Right lobe of liver (tissue), 6 donors: ENCODE measurements around the gene ANKS1B. TPM values are rescaled to one million over a fixed set of nuclear protein-coding genes. Genes with fewer than 3 reads are reported as not detected.

Experiments
- ATAC-seq, 4 donors: fragments of 200-7000 bp; cut with Tn5 transposase; one replicate each; pipeline ENCODE4 v1.9.1; 2020; ENCODE audit warnings: mild to moderate bottlenecking in 4 of 4, moderate library complexity in 4 of 4
- DNase-seq, 3 donors: peaks; one replicate each; pipeline ENCODE4 v3.0.0-alpha.2; 2020
- H3K27ac ChIP-seq, 3 donors: fragments of 200-600 bp; one replicate each; pipeline ENCODE4 v1.8.0; 2022
- H3K27me3 ChIP-seq, 2 donors: fragments of 200-600 bp; one replicate each; pipeline ENCODE4 v1.8.0; 2022
- H3K36me3 ChIP-seq, 4 donors: fragments of 200-600 bp; sonication (generic) in 1 of 4; one replicate each; pipeline versions ENCODE4 v1.5.1 to v1.8.0; 2017 to 2022; ENCODE audit warnings: control low read depth in 1 of 4
- H3K4me1 ChIP-seq, 4 donors: fragments of 200-600 bp; sonication (generic) in 1 of 4; one replicate each; pipeline versions ENCODE4 v1.5.1 to v1.8.0; 2017 to 2022; ENCODE audit warnings: control low read depth in 1 of 4
- H3K4me3 ChIP-seq, 3 donors: fragments of 200-600 bp; one replicate each; pipeline ENCODE4 v1.8.0; 2022
- H3K9me3 ChIP-seq, 4 donors: fragments of 200-600 bp; sonication (generic) in 1 of 4; one replicate each; pipeline versions ENCODE4 v1.5.1 to v1.8.0; 2017 to 2022; ENCODE audit warnings: control low read depth in 1 of 4
- POLR2A ChIP-seq: fragments of 450-650 bp; IDR thresholded peaks from one replicate; pipeline ENCODE4 v1.6.1; 2017; ENCODE audit warnings: antibody characterized with exemption, mild to moderate bottlenecking
- WGBS: methylation state at CpG from one replicate; pipeline ENCODE4 v1.1.6; 2018; ENCODE audit warnings: low coverage, low lambda C conversion rate; ENCODE audit not compliant: insufficient coverage; ENCODE audit errors: missing lambda C conversion rate; 5-methylcytosine and 5-hydroxymethylcytosine counted together
- intact Hi-C, 2 donors: fragments of 100-400 bp; cut with DNase I; formaldehyde crosslinking; loops; one replicate each; pipeline versions ENCODE4 v1.11.2 to v1.14.1; 2022
- total RNA-seq, 6 experiments: library from RNA; depleted of rRNA in 2 of 6; stranded (reverse); fragments of >200 nt in 2 of 6; fragmentation: NEBNext Ultra II Directional in 3 of 6; extraction: Animal tissue kit (Norgen Biotek cat#: 25700) in 3 of 6; gene quantifications; one replicate each; pipeline versions ENCODE4 v1.1.0 to v1.2.4, GENCODE V29; 2016 to 2023
- TF ChIP-seq, protein P1 (sequence below), 4 donors: fragments of 200-600 bp in 3 of 4; fragments of 450-650 bp in 1 of 4; IDR thresholded peaks; one replicate each; pipeline versions ENCODE4 v1.5.1 to v1.8.0; 2016 to 2022; ENCODE audit warnings: antibody characterized with exemption in 4 of 4, mild to moderate bottlenecking in 2 of 4
- donor health status: DM: no; HTN: yes; CAD: no.
- donor health status: DM: no; HTN: no; CAD: no.
- donor health status: DM: no; HTN: no; CAD: no.
- donor health status: DM: no; HTN: yes; CAD: no.
- donor health status: DM: no; HTN: yes; CAD: no.

ANKS1B gene
- total RNA-seq, 6 experiments from 2014 or later = 0.17 to 1.9 (median 0.44) TPM; not detected in 1

DNA sequence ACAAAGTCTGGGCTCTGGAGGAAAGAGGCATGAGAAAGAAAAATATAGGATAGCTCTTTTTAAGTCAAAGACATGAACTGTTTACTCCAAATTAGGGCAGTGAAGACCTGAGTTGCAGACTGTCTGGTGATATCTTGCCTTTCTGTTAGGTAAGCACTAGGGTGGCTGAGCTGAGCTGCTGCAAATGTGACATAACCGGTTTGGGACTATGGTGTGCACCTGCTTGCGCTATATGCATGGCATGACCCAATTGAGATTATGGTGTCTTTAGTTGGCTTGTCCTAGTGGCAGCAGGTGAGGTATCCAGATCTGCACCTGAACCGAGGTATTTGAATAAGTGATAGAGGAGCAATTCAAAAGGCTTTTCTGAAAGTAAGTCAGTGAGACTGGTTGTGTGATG is 994.1 kb downstream of the ANKS1B start:
- Histone ChIP-seq H3K4me3 (no peak overlapping the region), H3K36me3 (no peaks in the 10 kb centered on the region), H3K9me3 (no peaks in the 10 kb centered on the region), H3K27ac (no peak overlapping the region), H3K27me3 (no peaks in the 10 kb centered on the region), H3K4me1 (no peaks in the 10 kb centered on the region)
- TF ChIP-seq POLR2A = no peak
- TF ChIP-seq, protein P1, sequence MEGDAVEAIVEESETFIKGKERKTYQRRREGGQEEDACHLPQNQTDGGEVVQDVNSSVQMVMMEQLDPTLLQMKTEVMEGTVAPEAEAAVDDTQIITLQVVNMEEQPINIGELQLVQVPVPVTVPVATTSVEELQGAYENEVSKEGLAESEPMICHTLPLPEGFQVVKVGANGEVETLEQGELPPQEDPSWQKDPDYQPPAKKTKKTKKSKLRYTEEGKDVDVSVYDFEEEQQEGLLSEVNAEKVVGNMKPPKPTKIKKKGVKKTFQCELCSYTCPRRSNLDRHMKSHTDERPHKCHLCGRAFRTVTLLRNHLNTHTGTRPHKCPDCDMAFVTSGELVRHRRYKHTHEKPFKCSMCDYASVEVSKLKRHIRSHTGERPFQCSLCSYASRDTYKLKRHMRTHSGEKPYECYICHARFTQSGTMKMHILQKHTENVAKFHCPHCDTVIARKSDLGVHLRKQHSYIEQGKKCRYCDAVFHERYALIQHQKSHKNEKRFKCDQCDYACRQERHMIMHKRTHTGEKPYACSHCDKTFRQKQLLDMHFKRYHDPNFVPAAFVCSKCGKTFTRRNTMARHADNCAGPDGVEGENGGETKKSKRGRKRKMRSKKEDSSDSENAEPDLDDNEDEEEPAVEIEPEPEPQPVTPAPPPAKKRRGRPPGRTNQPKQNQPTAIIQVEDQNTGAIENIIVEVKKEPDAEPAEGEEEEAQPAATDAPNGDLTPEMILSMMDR (IDR thresholded peaks at IDR 0.05) = no peak
- 68% methylated on average over 3 of the region's 3 CpGs for WGBS
- DNase-seq = no peak
- ATAC-seq = no peak
- intact Hi-C loops = no loop called here

GRCh38 chr12:98985156-98985555 is 999.6 kb downstream of the ANKS1B start:
- no peak overlapping the region for H3K27ac ChIP-seq
- H3K4me3 ChIP-seq = no peak overlapping the region
- ATAC-seq (no peak), DNase-seq (no peak)
- 56% methylated on average over 2 of the region's 2 CpGs for WGBS
- no peaks in the 10 kb centered on the region for H3K36me3 ChIP-seq
- no peaks in the 10 kb centered on the region for H3K27me3 ChIP-seq
- intact Hi-C loops = no loop called here
- H3K9me3 ChIP-seq = no peaks in the 10 kb centered on the region
- no peaks in the 10 kb centered on the region for H3K4me1 ChIP-seq
- no peak for TF ChIP-seq POLR2A
- TF ChIP-seq, protein P1 (IDR thresholded peaks at IDR 0.05) = no peak

DNA sequence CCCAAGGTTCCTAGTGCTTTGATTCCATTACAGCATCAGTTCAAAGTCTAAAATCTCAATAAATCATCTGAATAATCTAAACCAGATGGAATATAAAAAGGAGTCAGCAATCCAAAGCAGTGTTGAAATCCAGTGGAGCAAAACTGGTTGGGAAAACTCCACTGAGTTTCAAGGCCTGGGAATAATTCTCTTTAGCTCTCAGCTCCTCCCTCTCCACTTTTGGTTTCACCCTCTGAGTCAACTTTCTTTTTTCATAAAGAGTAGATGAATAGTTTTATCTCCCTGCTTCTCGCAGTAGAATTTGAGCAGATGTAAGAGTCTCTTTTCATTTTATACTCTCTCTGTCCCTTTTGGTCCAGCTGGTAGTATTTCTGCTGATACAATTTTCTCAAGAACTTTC is 1001.1 kb downstream of the ANKS1B start:
- no peak overlapping the region for H3K4me3 ChIP-seq
- no peaks in the 10 kb centered on the region for H3K27me3 ChIP-seq
- no peak for ATAC-seq
- no peaks in the 10 kb centered on the region for H3K9me3 ChIP-seq
- TF ChIP-seq, protein P1 (IDR thresholded peaks at IDR 0.05) = no peak
- TF ChIP-seq POLR2A = no peak
- 55% methylated on average over 1 of the region's 1 CpG for WGBS
- DNase-seq = no peak
- intact Hi-C loops = no loop called here
- H3K27ac ChIP-seq = no peak overlapping the region
- H3K4me1 ChIP-seq = no peaks in the 10 kb centered on the region
- H3K36me3 ChIP-seq = no peaks in the 10 kb centered on the region

DNA sequence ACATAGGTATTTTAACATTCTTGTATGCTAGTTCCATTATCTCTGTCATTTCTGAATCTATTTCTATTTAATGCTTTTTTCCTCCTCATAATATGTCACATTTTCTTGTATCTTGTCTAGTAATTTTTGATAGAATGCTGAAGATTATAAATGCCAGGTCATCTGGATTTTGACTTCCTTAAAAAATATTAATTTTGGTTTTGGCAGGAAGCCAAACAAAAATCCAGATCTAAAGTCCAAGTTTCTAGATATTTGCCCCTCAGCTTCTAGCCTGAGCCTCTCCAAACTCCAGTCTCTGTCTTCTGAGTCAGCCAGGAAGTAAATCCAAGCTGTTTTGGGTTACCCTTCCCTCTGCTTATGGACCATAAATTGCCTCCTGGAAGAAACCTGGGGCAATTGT is 1004.2 kb downstream of the ANKS1B start:
- H3K27ac ChIP-seq = no peak overlapping the region
- H3K4me1 ChIP-seq = no peaks in the 10 kb centered on the region
- H3K9me3 ChIP-seq = no peaks in the 10 kb centered on the region
- no peaks in the 10 kb centered on the region for H3K27me3 ChIP-seq
- no peaks in the 10 kb centered on the region for H3K36me3 ChIP-seq
- TF ChIP-seq POLR2A = no peak
- DNase-seq = no peak
- ATAC-seq = no peak
- no peak overlapping the region for H3K4me3 ChIP-seq
- intact Hi-C loops = no loop called here

DNA sequence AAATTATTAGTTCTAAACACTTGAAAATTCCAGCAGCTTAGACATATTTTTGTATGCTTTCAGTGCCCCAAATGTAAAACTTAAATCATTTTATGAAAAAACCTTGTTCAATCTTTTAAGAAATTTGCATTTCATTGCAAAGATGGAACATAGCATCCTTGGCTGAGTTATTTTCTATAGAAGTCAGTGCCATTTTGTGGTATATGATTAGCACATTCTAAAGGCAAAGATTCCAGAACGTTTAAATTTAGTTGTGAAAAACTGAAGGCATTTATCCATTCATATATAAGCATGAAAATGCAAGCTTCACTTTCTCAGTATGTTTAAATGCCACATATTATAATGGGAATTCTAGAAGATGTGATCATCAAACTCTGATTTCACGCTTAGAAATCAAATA is 1007.5 kb downstream of the ANKS1B start:
- no peaks in the 10 kb centered on the region for H3K9me3 ChIP-seq
- TF ChIP-seq, protein P1 (IDR thresholded peaks at IDR 0.05) = no peak
- no peak for TF ChIP-seq POLR2A
- DNase-seq (no peak), ATAC-seq (no peak)
- no peak overlapping the region for H3K4me3 ChIP-seq
- no peaks in the 10 kb centered on the region for H3K27me3 ChIP-seq
- no peaks in the 10 kb centered on the region for H3K36me3 ChIP-seq
- no peaks in the 10 kb centered on the region for H3K4me1 ChIP-seq
- intact Hi-C loops = no loop called here
- H3K27ac ChIP-seq = no peak overlapping the region
- WGBS = 30% methylated on average over 2 of the region's 2 CpGs
